HepG2 (cell line): ENCODE data around the gene SLC38A9.

Experiments used
- ELK4 ChIP-seq: sonication (generic); formaldehyde crosslinking; IDR thresholded peaks from 2 replicates; pipeline ENCODE4 v1.9.0; 2021; ENCODE audit warnings: missing genetic modification reagents, borderline replicate concordance
- MAFG ChIP-seq: sonication (generic); formaldehyde crosslinking; IDR thresholded peaks from 2 replicates; pipeline ENCODE4 v1.5.1; 2020; ENCODE audit warnings: mild to moderate bottlenecking, missing genetic modification reagents
- POLR2A ChIP-seq, 2 experiments: IDR thresholded peaks; 2 replicates each; pipeline ENCODE4 v1.6.1; 2011; ENCODE audit warnings: low read depth in 2 of 2, low read length in 2 of 2, mild to moderate bottlenecking in 1 of 2, moderate library complexity in 1 of 2; ENCODE audit not compliant: insufficient read depth in 1 of 2
- POLR2AphosphoS5 ChIP-seq: IDR thresholded peaks from 2 replicates; pipeline ENCODE4 v1.6.1; 2012; ENCODE audit warnings: low read depth, low read length
- TSC22D2 ChIP-seq: sonication (generic); formaldehyde crosslinking; IDR thresholded peaks from 2 replicates; pipeline ENCODE4 v1.5.1; 2020; ENCODE audit warnings: missing genetic modification reagents, mild to moderate bottlenecking, borderline replicate concordance
- ZBTB4 ChIP-seq: sonication (generic); formaldehyde crosslinking; IDR thresholded peaks from 2 replicates; pipeline ENCODE4 v1.4.0; 2020; ENCODE audit warnings: missing genetic modification reagents, mild to moderate bottlenecking, borderline replicate concordance
- ZSCAN30 ChIP-seq: sonication (generic); formaldehyde crosslinking; IDR thresholded peaks from 2 replicates; pipeline ENCODE4 v1.5.0; 2020; ENCODE audit warnings: mild to moderate bottlenecking, missing genetic modification reagents

- TF ChIP-seq ELK4 (no peak), ZBTB4 (no peak), ZSCAN30 (CRISPR knock-in tag) (no peak), POLR2AphosphoS5 (no peak), MAFG (CRISPR knock-in tag) (no peak), TSC22D2 (CRISPR knock-in tag) (no peak), POLR2A (IDR thresholded peaks at IDR 0.05; ENCODE audit: insufficient read depth in 1 of 2, low read depth in 2 of 2, low read length in 2 of 2) (no peak)
Observed at GRCh38 chr5:55621229-55621628, 90.9 kb downstream of the SLC38A9 start.
